HL-60 (cell line): ENCODE measurements around the gene SOX6.

Experiments used
- DNase-seq, 2 experiments: peaks; one replicate each; pipeline ENCODE4 v3.0.0-alpha.2; 2010 to 2020; ENCODE audit warnings: low read depth in 1 of 2, low spot score in 1 of 2
- H3K27ac ChIP-seq: fragments of 250-450 bp; sonication (Bioruptor Pico); replicated peaks from 2 replicates; pipeline ENCODE4 v1.5.1; 2020; ENCODE audit warnings: mild to moderate bottlenecking, moderate library complexity
- H3K27me3 ChIP-seq: fragments of 250-450 bp; sonication (Bioruptor Pico); 2 replicates; pipeline ENCODE4 v1.5.1; 2021; ENCODE audit warnings: mild to moderate bottlenecking, moderate library complexity; ENCODE audit not compliant: insufficient read depth, poor library complexity, severe bottlenecking
- H3K4me3 ChIP-seq: replicated peaks from 2 replicates; pipeline ENCODE4 v1.5.1; 2011; ENCODE audit warnings: mild to moderate bottlenecking, control low read depth, low read length; ENCODE audit not compliant: insufficient read depth
- CTCF ChIP-seq: IDR thresholded peaks from one replicate; pipeline ENCODE4 v1.5.1; 2011; ENCODE audit warnings: low read length, control low read depth, inconsistent platforms; ENCODE audit not compliant: insufficient read depth
- GABPA ChIP-seq: IDR thresholded peaks from 2 replicates; pipeline ENCODE4 v1.6.1; 2012; ENCODE audit warnings: low read depth
- POLR2AphosphoS5 ChIP-seq: IDR thresholded peaks from 2 replicates; pipeline ENCODE4 v1.6.1; 2012; ENCODE audit warnings: low read depth
- REST ChIP-seq: IDR thresholded peaks from 2 replicates; pipeline ENCODE4 v1.6.1; 2012; ENCODE audit warnings: low read depth; ENCODE audit not compliant: insufficient replicate concordance
- SPI1 ChIP-seq: IDR thresholded peaks from 2 replicates; pipeline ENCODE4 v1.6.1; 2012; ENCODE audit warnings: low read depth, mild to moderate bottlenecking, borderline replicate concordance

SOX6 gene

GRCh38 chr11:16121853-16122252 lies 234.5 kb downstream of the SOX6 start:
- Histone ChIP-seq H3K27me3 (no peaks in the 10 kb centered on the region), H3K27ac (no peak overlapping the region), H3K4me3 (no peak overlapping the region)
- no peak for TF ChIP-seq POLR2AphosphoS5
- TF ChIP-seq GABPA, result no peak
- no peak for TF ChIP-seq CTCF
- TF ChIP-seq REST, result no peak
- no peak for TF ChIP-seq SPI1
- DNase-seq, result no peak

- Histone ChIP-seq H3K4me3 (no peak overlapping the region), H3K27ac (no peak overlapping the region), H3K27me3 (no peaks in the 10 kb centered on the region)
- TF ChIP-seq SPI1, result no peak
- no peak for TF ChIP-seq POLR2AphosphoS5
- TF ChIP-seq GABPA, result no peak
- TF ChIP-seq CTCF, result no peak
- no peak for TF ChIP-seq REST
- DNase-seq, result no peak
Observed at GRCh38 chr11:16120008-16120407, 236.3 kb downstream of the SOX6 start.

GRCh38 chr11:16117989-16118756 lies 238.2 kb downstream of the SOX6 start:
- H3K4me3 ChIP-seq, result no peak overlapping the region
- no peaks in the 10 kb centered on the region for H3K27me3 ChIP-seq
- DNase-seq, result no peak
- TF ChIP-seq POLR2AphosphoS5 (no peak), CTCF (no peak), GABPA (no peak), REST (no peak), SPI1 (no peak)
- no peak overlapping the region for H3K27ac ChIP-seq
